G401 (cell line): ENCODE data around the gene MOCS1. TPM values are rescaled to one million over a fixed set of nuclear protein-coding genes. Genes with fewer than 3 reads are reported as not detected.
A peak's percentile ranks its signal among the peaks of the same experiment; 100 is the strongest.

Source experiments
- DNase-seq: peaks from one replicate; pipeline ENCODE4 v3.0.0-alpha.2; 2015; ENCODE audit warnings: low spot score
- in situ Hi-C: cut with HindIII; loops from 2 replicates; pipeline ENCODE4 v1.10.0; 2016; ENCODE audit warnings: low sequenced_read_pairs, mixed read lengths
- total RNA-seq: library from RNA; depleted of rRNA; stranded (reverse); fragments of >200 nt; shearing (Covaris generic); gene quantifications from 2 replicates; pipeline ENCODE4 v1.2.3, GENCODE V29; 2014

The MOCS1 gene
- total RNA-seq, 1 experiment from 2014 or later = 12.0 TPM

- in situ Hi-C loops = no loop called here
- no peak for DNase-seq
Observed at GRCh38 chr6:39908838-39909583, 25.3 kb downstream of the MOCS1 start.

- no peak for DNase-seq
- in situ Hi-C loops = no loop called here
Observed at GRCh38 chr6:39907871-39908575, 26.2 kb downstream of the MOCS1 start.

GRCh38 chr6:39906318-39906761 lies 27.9 kb downstream of the MOCS1 start:
- DNase-seq = no peak
- in situ Hi-C loops = no loop called here

DNA sequence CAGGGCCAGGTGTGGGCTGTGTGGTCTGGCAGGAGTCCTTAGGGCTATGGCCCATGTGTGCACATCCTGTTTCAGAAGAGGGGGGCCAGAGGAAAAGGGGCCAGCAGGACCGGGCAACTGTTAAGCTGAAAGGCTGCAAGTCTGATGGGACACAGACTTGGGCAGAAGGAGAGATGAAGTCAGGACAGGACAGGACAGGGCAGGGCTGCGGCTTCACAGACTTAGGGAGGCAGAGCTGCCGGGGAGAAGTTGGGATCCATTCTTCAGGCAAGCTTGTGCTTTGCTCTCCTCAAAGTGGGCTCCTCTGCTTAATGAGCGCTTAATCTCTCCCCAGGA lies 28.7 kb downstream of the MOCS1 start:
- in situ Hi-C loops = no loop called here

GRCh38 chr6:39904946-39905639 lies 29.2 kb downstream of the MOCS1 start:
- DNase-seq = no peak
- in situ Hi-C loops = no loop called here

More for the DNA sequence above, 28.7 kb downstream of the MOCS1 start:
- DNase-seq = no peak

DNA sequence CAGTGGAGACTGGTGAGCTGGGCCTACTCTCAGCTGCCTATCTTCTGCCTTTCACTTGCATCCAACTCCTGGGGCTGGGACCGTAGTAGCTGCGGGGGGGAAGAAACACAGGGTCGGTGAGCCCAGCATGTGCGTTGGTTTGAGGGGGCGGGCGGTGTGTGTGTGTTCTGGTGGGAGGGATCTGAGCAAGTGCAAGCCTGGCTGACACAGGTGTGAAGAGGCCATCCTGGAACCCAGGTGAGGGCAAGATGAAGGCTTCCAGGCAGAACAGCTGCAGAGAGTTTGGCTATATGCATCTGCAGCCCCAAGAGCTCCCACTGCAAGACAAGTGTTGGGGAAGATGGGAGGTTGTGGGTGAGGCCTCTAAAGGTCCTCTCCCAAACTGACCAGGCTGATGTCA lies 30.6 kb downstream of the MOCS1 start:
- no peak for DNase-seq
- in situ Hi-C loops = no loop called here

GRCh38 chr6:39902786-39903465 lies 31.3 kb downstream of the MOCS1 start:
- in situ Hi-C loops = no loop called here

DNA sequence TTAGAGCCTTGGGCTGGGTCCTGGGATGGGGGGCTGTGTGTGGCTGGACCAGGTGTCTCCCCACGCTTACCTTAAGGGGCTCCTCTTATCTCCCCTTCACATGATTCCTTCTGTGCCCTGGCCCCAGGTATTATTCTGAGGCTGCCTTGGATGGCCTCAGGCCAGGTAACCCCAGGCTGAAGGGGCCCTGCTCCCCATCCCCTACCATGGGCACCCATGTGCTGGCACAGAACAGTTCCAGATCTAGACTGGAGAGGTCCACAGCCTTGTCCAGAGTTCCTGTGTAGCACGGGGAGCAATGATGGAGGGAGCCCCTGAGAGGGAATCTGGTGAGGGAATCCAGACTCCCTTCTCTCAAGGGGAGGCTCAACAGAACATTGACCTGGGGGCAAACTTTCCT lies 32.1 kb downstream of the MOCS1 start:
- in situ Hi-C loops = no loop called here
- DNase-seq = no peak

More at GRCh38 chr6:39902786-39903465, 31.3 kb downstream of the MOCS1 start:
- DNase-seq = no peak

- in situ Hi-C loops = no loop called here
- DNase-seq = no peak
Observed at GRCh38 chr6:39901670-39902069, 32.6 kb downstream of the MOCS1 start.

DNA sequence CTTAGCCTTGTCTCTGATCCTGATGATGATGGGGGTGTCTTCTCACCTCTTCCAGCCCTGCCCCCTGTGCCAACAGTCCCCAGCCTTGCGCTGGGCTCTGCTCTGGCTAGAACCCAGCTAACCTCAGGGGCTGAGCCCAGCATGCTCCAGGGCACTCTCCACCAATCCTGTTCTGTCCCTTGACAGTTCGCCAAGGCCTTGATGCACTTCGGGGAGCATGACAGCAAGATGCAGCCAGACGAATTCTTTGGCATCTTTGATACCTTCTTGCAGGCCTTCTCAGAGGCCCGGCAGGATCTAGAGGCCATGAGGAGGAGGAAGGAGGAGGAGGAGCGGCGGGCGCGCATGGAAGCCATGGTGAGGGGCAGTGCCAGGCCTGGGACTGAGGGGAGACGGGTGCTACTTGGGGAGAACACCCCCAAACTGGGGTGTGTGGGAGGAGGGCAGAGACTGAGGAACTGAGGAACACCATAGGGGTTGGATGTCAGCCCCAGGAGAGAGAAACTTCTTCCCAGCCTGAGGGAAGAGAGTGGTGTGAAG lies 33.1 kb downstream of the MOCS1 start:
- DNase-seq = no peak
- in situ Hi-C loops = no loop called here

GRCh38 chr6:39899554-39900295 lies 34.5 kb downstream of the MOCS1 start:
- in situ Hi-C loops = no loop called here
- no peak for DNase-seq

DNA sequence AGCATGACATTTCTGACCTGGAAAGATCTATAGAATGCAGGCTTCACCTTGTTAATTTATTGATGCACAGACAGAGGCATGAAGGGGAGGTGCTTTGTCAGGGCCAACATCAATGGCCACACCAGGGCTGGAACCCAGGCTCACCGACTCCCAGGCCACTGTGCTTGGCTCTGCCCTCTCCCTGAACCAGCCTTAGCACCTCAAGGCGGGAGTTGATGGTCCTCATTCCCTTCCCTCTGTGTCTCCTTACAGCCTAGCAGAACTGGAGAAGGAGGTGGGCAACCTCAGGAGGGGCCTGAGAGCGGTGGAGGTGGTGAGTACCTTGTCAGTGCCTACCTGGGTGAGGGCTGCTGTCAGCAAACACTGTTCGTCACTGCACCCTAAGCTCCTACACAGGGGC lies 35.6 kb downstream of the MOCS1 start:
- in situ Hi-C loops = no loop called here
- DNase-seq = no peak

- DNase-seq = no peak
- in situ Hi-C loops = no loop called here
Observed at GRCh38 chr6:39897698-39898097, 36.6 kb downstream of the MOCS1 start.

DNA sequence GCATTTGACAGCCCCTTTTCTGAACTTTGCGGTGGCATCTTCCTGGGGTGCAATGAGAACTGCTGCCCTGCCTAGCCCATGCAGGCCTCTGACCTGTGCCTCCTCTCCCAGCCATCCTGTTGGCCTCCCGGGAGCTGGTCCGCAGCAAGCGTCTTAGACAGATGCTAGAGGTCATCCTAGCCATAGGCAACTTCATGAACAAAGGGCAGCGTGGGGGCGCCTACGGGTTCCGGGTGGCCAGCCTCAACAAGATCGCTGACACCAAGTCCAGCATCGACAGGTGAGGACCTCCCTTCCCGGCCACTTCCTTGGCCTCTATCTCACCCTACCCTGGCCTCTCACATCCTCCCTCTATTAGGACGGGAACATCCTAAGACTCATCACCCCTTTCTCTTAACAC lies 37.6 kb downstream of the MOCS1 start:
- in situ Hi-C loops = no loop called here
- DNase-seq = no peak

- DNase-seq = no peak
- in situ Hi-C loops = no loop called here
Observed at GRCh38 chr6:39893286-39893685, 41.0 kb downstream of the MOCS1 start.

DNA sequence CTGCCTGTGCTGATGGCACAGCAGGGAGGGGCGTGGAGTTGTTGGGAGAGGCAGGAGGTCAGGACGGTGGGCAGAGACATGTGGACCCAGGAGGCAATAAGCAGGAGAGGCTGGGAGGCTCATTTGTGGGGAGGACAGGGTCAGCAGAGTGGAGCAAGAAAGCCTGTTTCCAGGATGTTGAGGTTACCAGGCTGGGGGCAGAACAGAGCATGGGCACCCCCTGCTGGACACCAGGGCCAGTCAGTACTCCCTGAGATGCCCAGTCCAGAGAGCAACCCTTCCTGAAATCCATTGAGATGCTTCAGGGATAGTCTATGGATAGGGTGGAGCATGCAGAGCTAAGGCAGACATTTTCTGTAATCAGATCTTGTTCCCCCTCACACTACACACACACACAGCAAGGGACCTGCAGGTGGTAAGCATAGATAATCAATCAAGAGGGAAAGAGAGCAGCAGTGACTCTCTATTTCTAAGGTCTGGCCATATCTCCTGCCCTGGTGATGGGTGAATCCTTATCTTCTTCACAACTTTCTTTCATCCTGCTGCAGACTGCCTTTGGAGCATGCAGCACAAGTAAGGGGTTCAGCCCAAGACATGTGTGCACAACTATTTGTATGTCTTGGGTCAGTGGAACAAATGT lies 41.7 kb downstream of the MOCS1 start:
- in situ Hi-C loops = no loop called here
- peak; percentile 50 for DNase-seq

GRCh38 chr6:39891976-39892375 lies 42.3 kb downstream of the MOCS1 start:
- no peak for DNase-seq
- in situ Hi-C loops = no loop called here

DNA sequence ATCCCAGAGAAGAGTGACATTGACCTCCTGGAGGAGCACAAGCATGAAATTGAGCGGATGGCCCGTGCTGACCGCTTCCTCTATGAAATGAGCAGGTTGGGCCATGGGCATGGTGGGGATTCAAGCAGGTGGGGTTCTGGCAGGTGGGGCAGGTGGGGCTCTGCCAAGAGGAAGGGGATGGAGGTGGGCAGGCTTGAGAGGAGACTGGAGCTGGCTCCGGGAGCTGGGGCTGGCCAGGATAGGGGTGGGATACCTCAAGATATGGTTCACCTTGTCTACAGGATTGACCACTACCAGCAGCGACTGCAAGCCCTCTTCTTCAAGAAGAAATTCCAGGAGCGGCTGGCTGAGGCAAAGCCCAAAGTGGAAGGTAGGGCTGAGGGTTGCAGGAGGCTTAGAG lies 42.9 kb downstream of the MOCS1 start:
- in situ Hi-C loops = no loop called here
- DNase-seq = no peak
